KBM-7 (cell line): ENCODE measurements around the gene PTRH2.
A peak's percentile ranks its signal among the peaks of the same experiment; 100 is the strongest.
"Not testable (repeated sequence)": the region's sequence is repeated elsewhere in the genome, so short reads cannot be mapped to it uniquely, and the experiment has no call there.

Experiments used
- DNase-seq: peaks from one replicate; pipeline ENCODE4 v3.0.0-alpha.2; 2015
- in situ Hi-C: fragments of 300-500 bp; cut with MboI; formaldehyde crosslinking; loops from 2 replicates; pipeline ENCODE4 v1.14.3; 2020; ENCODE audit warnings: low sequenced_read_pairs, low pct_unique_long_range_greater_than_20kb, mixed read lengths

The PTRH2 gene

GRCh38 chr17:59707149-59707970 is at the start of gene PTRH2, which contains the start of gene VMP1:
Gene PTRH2 (minus strand): TSS chr17:59707430. CDS start chr17:59697978, 9,452 bp downstream.
Gene VMP1 (plus strand): TSS chr17:59707654. CDS start chr17:59731447, 23,793 bp downstream.
- DNase-seq, result peak; percentile 99
- in situ Hi-C loops, result no loop called here

- in situ Hi-C loops, result no loop called here
- DNase-seq, result no peak
Measured at GRCh38 chr17:59756236-59756818, 49.1 kb upstream of the PTRH2 start.

DNA sequence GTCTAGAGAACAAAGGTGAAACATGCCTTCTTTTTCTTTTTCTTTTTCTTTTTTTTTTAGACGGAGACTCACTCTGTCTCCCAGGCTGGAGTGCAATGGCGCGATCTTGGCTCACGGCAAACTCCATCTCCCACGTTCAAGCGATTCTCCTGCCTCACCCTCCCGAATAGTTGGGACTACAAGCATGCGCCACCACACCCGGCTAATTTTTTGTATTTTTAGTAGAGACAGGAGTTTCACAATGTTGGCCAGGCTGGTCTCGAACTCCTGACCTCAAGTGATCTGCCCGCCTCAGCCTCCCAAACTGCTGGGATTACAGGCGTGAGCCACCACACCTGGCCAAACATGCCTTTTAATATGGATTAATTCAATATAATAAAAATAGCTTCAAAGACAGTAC is 47.8 kb upstream of the PTRH2 start:
- in situ Hi-C loops, DNase-seq: not testable (repeated sequence)

DNA sequence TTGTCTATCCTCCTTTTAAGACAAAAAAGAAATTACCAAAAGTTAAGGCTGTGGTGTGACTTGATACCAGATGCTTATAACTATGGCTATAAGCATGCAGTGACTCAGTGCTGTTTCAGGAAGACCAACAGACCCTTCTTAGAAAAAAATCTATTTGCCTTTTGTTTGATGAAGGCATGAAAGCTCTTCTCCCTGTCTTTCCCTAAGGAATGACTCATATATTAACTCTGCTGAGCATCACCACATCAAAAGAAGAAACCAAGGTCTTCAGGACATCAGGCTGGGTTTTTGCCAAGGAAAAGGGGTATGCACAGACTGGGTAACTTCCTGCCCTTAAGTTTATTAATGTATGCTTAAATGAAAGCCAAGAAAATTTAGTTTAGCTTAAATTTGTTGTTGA is 47.3 kb upstream of the PTRH2 start:
- in situ Hi-C loops, result no loop called here
- DNase-seq, result no peak

DNA sequence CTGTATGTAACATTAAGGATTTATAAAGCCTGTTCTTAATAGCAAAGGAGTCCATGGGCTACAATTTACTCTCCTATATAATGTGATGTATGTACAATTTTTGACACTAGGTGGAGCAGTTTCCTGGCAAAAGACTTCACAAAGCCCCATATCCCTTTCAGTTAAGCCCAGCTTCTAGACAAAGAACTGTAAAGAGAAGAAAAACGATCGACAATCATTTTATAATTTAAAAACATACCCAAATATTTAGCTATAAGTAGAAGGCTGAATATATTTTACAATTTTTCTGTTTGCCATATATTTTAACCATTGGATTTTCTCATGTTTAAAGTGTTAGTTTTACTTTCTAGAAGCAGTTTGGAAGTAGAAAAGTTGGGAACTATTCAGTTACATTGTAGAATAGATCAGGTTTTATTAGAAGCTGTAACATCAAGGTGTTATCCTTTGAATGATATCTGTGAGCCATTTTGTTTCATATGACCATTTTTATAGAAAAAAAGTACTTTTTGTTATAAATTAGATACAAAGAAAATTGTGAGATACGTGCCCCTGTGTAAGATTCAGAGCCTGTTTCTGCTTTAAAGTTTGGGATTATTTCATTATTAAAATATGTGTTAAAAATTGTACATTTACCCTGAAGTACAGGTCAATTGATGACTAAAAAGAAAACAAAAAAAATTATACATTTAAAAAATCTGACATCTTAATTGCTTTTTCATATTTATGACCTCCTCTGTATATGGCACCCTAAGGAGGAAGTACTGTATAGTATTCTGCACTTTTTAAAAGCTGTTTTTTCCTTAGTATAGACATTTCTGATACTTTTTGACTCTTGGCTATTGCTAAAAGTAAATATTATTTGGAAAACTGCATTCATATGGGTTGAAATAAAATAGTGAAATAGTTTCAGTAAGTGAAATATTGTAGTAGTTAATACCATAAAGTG is 46.6 kb upstream of the PTRH2 start:
- peak; percentile 94 for DNase-seq
- in situ Hi-C loops, result no loop called here

DNA sequence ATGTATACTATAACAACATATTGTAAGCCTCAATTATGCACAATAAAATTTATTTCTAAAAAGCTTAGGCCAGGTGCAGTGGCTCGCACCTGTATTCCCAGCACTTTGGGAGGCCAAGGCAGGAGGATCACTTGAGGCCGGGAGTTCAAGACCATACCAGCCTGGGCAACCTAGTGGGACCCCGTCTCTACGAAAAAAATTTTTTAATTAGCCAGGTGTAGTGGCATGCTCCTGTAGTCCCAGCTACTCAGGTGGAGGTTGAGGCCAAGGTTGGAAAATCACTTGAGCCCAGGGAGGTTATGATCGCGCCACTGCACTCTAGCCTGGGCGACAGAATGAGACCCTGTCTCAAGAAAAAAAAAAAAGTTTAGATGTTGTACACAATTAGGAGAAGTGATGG is 45.7 kb upstream of the PTRH2 start:
- no peak for DNase-seq
- in situ Hi-C loops, result no loop called here

GRCh38 chr17:59752446-59752845 is 45.2 kb upstream of the PTRH2 start:
- in situ Hi-C loops, result no loop called here
- DNase-seq, result no peak

- no peak for DNase-seq
- in situ Hi-C loops, result no loop called here
Measured at GRCh38 chr17:59751955-59752413, 44.8 kb upstream of the PTRH2 start.

DNA sequence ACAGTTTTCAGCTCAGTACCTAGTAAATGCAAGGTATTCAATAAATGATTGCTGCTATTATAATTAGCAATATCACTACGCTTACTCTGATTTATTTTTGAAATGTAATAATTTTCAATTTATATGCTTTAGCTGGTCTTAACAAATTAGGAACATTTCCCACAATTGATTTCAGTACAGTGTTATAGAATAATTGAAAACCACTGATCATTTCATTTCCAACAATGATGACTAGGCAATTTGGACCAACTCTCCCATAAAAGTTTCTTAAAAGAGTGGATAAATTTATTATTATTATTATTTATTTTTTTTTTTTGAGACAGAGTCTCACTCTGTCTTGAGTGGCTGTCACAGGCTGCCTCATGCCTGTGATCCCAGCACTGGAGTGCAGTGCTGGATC is 41.4 kb upstream of the PTRH2 start:
- in situ Hi-C loops, result no loop called here
- DNase-seq, result no peak

DNA sequence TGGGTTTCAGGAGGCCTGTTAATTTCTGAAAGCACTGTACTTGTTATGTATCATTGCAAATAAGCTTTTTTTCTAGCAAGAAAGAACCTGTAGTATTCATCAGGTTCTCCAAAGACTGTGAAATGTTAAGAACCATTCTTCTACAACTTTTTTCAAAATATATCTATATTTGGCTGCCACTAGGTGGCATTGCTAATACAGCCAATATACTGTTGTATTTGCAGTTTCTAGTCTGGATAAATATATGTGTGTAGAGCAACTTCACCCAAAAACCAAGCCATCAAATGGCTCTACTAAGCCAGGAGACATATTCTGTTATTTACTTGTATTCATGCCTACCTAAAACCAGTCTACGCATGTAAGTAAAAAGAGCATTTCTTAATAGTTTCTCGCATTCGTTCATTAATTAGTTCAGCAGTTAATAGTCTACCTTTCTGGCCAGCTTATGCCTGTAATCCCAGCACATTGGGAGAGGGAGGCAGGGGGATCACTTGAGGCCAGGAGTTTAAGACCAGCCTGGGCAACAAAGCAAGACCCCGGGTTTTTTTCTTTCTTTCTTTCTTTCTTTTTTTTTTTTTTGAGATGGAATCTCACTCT is 39.7 kb upstream of the PTRH2 start:
- in situ Hi-C loops, result no loop called here
- DNase-seq, result peak; percentile 53

- in situ Hi-C loops, result no loop called here
- DNase-seq, result no peak
Measured at GRCh38 chr17:59745040-59745439, 37.8 kb upstream of the PTRH2 start.

DNA sequence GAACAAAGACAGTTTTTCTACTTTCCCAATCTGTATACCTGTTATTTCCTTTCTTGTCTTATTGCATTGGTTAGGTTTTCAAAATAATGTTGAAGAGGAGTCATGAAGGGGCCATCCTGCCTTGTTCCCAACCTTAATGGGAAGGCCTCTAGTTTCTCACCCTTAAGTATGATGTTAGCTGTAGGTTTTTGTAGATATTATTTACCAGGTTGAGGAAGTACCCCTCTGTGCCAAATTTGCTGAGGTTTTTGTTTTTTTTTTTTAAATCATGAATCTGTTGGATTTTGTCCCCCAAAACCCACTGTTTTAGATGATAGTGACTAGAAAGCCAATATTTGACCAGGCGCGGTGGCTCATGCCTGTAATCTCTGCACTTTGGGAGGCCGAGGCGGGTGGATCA is 36.6 kb upstream of the PTRH2 start:
- DNase-seq, result no peak
- in situ Hi-C loops, result no loop called here

DNA sequence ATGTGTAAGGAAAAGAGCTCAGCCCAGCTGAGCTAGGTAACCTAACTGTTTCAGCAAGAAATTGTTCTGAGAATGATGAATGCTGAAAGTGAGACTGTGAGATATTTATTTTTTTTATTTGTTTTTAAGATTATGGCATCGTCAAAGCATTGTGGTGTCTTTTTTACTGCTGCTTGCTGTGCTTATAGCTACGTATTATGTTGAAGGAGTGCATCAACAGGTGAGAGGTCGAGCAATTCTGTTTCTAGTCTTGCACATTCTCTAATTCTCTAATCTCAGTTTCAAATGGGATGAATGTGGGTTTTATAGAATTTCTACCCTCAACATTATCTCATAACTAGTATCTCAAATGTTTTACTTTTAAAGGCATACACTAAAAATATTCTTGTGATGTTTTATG is 30.1 kb upstream of the PTRH2 start:
- in situ Hi-C loops, result no loop called here

DNA sequence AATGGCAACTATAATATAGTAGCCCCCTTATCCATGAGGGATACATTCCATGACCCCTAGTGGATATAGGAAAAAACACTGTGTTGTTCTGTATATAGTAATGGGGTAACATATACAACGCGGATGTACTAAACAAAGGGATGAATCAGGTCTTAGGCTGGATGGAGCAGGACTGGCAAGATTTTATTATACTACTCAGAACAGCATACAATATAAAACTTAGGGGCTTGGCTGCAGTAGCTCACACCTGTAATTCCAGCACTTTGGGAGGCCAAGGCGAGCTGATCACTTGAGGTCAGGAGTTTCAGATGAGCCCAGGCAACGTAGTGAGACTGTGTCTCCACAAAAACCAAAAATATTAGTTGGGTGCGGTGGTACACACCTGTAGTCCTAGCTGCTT is 27.0 kb upstream of the PTRH2 start:
- no peak for DNase-seq
- in situ Hi-C loops, result no loop called here

More for the DNA sequence above, 30.1 kb upstream of the PTRH2 start:
- no peak for DNase-seq

- in situ Hi-C loops, result no loop called here
- no peak for DNase-seq
Measured at GRCh38 chr17:59733697-59734096, 26.5 kb upstream of the PTRH2 start.

- no peak for DNase-seq
- in situ Hi-C loops, result no loop called here
Measured at GRCh38 chr17:59730268-59730834, 23.1 kb upstream of the PTRH2 start.

DNA sequence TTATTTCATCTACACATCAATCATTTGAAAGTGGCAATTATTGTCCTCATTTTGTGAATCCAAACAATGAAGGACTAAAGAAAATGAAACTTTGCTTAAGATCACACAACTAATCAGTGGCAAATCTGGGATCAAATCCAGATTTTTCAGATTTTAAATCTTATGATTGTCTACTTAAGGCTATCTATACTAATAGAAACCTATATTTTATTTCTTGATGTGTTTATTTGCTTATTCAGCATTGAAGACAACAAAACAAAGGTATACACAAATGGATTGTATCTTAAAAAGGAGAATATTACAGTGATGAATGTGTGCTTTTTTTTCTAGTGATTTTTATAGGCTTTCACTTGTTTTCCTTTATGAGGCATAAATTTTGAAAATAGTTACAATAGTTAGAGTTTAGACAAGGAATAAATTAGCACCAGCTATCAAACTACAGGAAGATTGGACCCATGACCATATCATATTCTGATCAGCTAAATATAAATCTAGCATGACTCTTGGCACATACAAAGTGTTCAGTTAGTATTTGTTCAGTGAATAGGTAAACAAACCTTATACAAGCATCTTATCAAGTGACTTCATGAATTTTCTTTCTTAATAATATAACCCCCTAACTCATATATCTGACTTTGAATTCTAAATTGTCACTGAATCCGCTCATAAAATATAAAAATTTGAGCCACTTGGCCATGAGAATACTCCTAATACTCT is 20.7 kb upstream of the PTRH2 start:
- no peak for DNase-seq
- in situ Hi-C loops, result no loop called here

DNA sequence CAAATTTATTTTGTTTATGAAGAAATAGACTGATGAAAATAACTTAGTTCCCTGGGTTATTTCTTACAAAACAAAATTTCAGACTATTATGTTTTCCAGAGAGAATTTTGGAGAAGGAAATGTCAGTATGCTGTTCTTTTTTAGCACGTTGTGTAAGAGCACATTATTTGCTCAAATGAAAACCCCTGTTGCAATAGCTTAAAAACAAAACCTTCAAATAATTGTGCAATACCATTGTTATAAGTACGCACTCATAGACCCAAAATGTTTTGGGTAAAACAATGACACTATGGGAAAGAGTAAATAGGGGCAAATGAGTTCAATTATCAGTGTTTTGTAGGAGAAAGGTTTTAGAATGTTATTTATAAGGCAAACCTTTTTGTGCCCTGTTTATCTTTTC is 18.5 kb upstream of the PTRH2 start:
- in situ Hi-C loops, result no loop called here
- DNase-seq, result no peak
